ENCODE results near the gene COA1. TPM values are rescaled to one million over a fixed set of nuclear protein-coding genes. Genes with fewer than 3 reads are reported as not detected.

COA1 gene
- total RNA-seq, 1 donor from 2014 or later, result 192 TPM

- Mint-ChIP-seq H3K9me3 (peaks cover 2% of the 10 kb centered on the region), H3K36me3 (no peaks in the 10 kb centered on the region), H3K27ac (no peak overlapping the region), H3K27me3 (ENCODE audit: insufficient read depth, low read depth) (peaks cover 18% of the 10 kb centered on the region), H3K4me3 (no peak overlapping the region), H3K4me1 (peaks cover 9% of the 10 kb centered on the region)
- peaks cover 3% of the 10 kb centered on the region for H3K79me2 ChIP-seq (ENCODE audit: low read depth)
- no peak overlapping the region for H2AFZ ChIP-seq (replicated peaks)
- H3K9ac ChIP-seq, result no peak overlapping the region
- no peak for DNase-seq (ENCODE audit: low spot score)
- no peaks in the 10 kb centered on the region for H3K36me3 ChIP-seq
- peaks cover 13% of the 10 kb centered on the region for H3K4me1 ChIP-seq
- no peaks in the 10 kb centered on the region for H3K9me3 ChIP-seq (ENCODE audit: low read depth)
- no peak overlapping the region for H3K27ac ChIP-seq
- H4K20me1 ChIP-seq (ENCODE audit: low read depth), result peaks cover 4% of the 10 kb centered on the region
- no peak overlapping the region for H3K4me2 ChIP-seq
- H3F3A ChIP-seq (ENCODE audit: low read depth), result peaks cover 18% of the 10 kb centered on the region
- H3K27me3 ChIP-seq, result peaks cover 34% of the 10 kb centered on the region
- H3K4me3 ChIP-seq, result no peak overlapping the region
- TF ChIP-seq CTCF (IDR thresholded peaks at IDR 0.05) (no peak), EZH2 (IDR thresholded peaks at IDR 0.05) (no peak), EZH2phosphoT487 (IDR thresholded peaks at IDR 0.05) (no peak)
These were observed 25.3 kb upstream of the COA1 start for GRCh38 chr7:43754596-43754995.

GRCh38 chr7:43753843-43754242 lies 24.5 kb upstream of the COA1 start:
- Mint-ChIP-seq H3K27me3 (ENCODE audit: insufficient read depth, low read depth) (peaks cover 17% of the 10 kb centered on the region), H3K4me1 (peaks cover 6% of the 10 kb centered on the region), H3K36me3 (no peaks in the 10 kb centered on the region), H3K9me3 (peaks cover 2% of the 10 kb centered on the region), H3K27ac (no peak overlapping the region), H3K4me3 (no peak overlapping the region)
- Histone ChIP-seq H3F3A (ENCODE audit: low read depth) (peaks cover 12% of the 10 kb centered on the region), H3K27ac (no peak overlapping the region), H3K9me3 (ENCODE audit: low read depth) (no peaks in the 10 kb centered on the region), H4K20me1 (ENCODE audit: low read depth) (no peaks in the 10 kb centered on the region), H3K79me2 (ENCODE audit: low read depth) (no peaks in the 10 kb centered on the region), H2AFZ (replicated peaks) (no peak overlapping the region), H3K4me3 (no peak overlapping the region), H3K36me3 (no peaks in the 10 kb centered on the region), H3K4me1 (peaks cover 7% of the 10 kb centered on the region), H3K4me2 (no peak overlapping the region), H3K9ac (no peak overlapping the region), H3K27me3 (peaks cover 26% of the 10 kb centered on the region)
- DNase-seq (ENCODE audit: low spot score), result no peak
- no peak for TF ChIP-seq EZH2phosphoT487 (IDR thresholded peaks at IDR 0.05)
- TF ChIP-seq EZH2 (IDR thresholded peaks at IDR 0.05), result no peak
- no peak for TF ChIP-seq CTCF (IDR thresholded peaks at IDR 0.05)

GRCh38 chr7:43753271-43753810 lies 24.0 kb upstream of the COA1 start:
- H3K4me3 ChIP-seq, result no peak overlapping the region
- Mint-ChIP-seq H3K4me3 (no peak overlapping the region), H3K4me1 (peaks cover 6% of the 10 kb centered on the region), H3K27ac (no peak overlapping the region), H3K36me3 (no peaks in the 10 kb centered on the region), H3K27me3 (ENCODE audit: insufficient read depth, low read depth) (peaks cover 17% of the 10 kb centered on the region), H3K9me3 (peaks cover 2% of the 10 kb centered on the region)
- H4K20me1 ChIP-seq (ENCODE audit: low read depth), result no peaks in the 10 kb centered on the region
- H3K27ac ChIP-seq, result no peak overlapping the region
- H3K9me3 ChIP-seq (ENCODE audit: low read depth), result no peaks in the 10 kb centered on the region
- H3K36me3 ChIP-seq, result no peaks in the 10 kb centered on the region
- H3K4me1 ChIP-seq, result peaks cover 7% of the 10 kb centered on the region
- peaks cover 23% of the 10 kb centered on the region for H3K27me3 ChIP-seq
- no peak for DNase-seq (ENCODE audit: low spot score)
- H3K9ac ChIP-seq, result no peak overlapping the region
- H3K79me2 ChIP-seq (ENCODE audit: low read depth), result no peaks in the 10 kb centered on the region
- no peak for TF ChIP-seq EZH2phosphoT487 (IDR thresholded peaks at IDR 0.05)
- no peak for TF ChIP-seq EZH2 (IDR thresholded peaks at IDR 0.05)
- no peak for TF ChIP-seq CTCF (IDR thresholded peaks at IDR 0.05)
- H3K4me2 ChIP-seq, result no peak overlapping the region
- no peak overlapping the region for H2AFZ ChIP-seq (replicated peaks)
- H3F3A ChIP-seq (ENCODE audit: low read depth), result peaks cover 12% of the 10 kb centered on the region
